GM12875 (cell line): ENCODE measurements around the gene FABP1.

ENCODE experiments used
- H3K4me3 ChIP-seq: one replicate; pipeline ENCODE4 v1.5.1; 2011; ENCODE audit warnings: low read depth, low read length, control low read depth
- TF ChIP-seq, protein P1 (sequence below): IDR thresholded peaks from 2 replicates; pipeline ENCODE4 v1.5.1; 2011; ENCODE audit warnings: low read depth, mild to moderate bottlenecking, control low read depth, inconsistent platforms, low read length, moderate library complexity, borderline replicate concordance; ENCODE audit not compliant: insufficient read depth

The FABP1 gene

DNA sequence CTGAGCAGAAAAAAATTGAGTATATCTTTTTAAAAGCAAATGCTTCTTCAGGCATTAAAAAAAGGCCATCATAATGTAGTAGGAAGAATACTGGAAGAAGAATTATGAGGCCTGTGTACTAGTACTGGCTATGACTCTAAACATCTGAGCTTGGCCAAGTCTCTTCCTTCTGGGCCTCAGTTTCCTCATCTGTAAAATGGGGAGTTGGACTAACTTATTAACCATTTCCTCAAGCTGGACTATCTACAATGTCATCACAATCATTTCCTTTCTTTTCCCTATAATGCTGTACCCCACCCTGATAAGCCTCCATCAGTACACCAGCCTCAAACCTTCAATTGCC, 29.3 kb downstream of the FABP1 start:
- no peak overlapping the region for H3K4me3 ChIP-seq
- TF ChIP-seq, protein P1, sequence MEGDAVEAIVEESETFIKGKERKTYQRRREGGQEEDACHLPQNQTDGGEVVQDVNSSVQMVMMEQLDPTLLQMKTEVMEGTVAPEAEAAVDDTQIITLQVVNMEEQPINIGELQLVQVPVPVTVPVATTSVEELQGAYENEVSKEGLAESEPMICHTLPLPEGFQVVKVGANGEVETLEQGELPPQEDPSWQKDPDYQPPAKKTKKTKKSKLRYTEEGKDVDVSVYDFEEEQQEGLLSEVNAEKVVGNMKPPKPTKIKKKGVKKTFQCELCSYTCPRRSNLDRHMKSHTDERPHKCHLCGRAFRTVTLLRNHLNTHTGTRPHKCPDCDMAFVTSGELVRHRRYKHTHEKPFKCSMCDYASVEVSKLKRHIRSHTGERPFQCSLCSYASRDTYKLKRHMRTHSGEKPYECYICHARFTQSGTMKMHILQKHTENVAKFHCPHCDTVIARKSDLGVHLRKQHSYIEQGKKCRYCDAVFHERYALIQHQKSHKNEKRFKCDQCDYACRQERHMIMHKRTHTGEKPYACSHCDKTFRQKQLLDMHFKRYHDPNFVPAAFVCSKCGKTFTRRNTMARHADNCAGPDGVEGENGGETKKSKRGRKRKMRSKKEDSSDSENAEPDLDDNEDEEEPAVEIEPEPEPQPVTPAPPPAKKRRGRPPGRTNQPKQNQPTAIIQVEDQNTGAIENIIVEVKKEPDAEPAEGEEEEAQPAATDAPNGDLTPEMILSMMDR, result no peak

DNA sequence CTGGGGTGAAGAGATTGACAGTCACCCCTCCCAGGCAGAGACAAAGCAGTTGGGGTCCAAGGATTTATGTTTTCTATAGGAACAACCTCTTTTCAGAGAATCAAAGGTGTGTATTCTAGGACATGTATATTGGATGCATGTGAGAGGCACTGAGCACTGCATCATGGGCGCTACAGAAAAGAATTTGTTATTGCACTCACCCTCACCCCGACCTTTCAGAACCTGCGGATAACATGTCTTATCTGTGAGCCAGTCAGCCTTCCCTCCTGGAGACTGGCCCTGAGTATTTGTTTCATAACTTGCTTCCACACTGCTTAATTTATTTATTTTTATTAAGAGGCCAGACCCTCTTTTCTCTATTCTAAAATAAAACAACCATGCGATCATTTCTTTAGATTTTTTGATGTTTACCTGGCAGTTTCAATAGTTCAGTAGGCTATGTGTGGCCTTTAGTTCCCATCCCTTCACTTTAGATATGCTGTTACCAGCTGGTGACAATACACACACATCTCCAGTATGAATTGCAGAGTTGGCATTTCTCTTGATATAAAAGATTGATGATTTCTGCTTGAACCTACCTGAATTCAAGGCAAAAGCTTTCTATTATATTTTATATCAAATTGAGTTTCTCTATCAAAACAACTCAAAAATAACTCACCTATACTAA, 29.8 kb downstream of the FABP1 start:
- TF ChIP-seq, protein P1, result no peak
- no peak overlapping the region for H3K4me3 ChIP-seq

GRCh38 chr2:88097192-88097591, 30.7 kb downstream of the FABP1 start:
- no peak overlapping the region for H3K4me3 ChIP-seq
- TF ChIP-seq, protein P1, result no peak

GRCh38 chr2:88096708-88097107, 31.2 kb downstream of the FABP1 start:
- TF ChIP-seq, protein P1, result no peak
- H3K4me3 ChIP-seq, result no peak overlapping the region

- no peak overlapping the region for H3K4me3 ChIP-seq
- TF ChIP-seq, protein P1, result no peak
These were observed 32.8 kb downstream of the FABP1 start for GRCh38 chr2:88095022-88095421.

DNA sequence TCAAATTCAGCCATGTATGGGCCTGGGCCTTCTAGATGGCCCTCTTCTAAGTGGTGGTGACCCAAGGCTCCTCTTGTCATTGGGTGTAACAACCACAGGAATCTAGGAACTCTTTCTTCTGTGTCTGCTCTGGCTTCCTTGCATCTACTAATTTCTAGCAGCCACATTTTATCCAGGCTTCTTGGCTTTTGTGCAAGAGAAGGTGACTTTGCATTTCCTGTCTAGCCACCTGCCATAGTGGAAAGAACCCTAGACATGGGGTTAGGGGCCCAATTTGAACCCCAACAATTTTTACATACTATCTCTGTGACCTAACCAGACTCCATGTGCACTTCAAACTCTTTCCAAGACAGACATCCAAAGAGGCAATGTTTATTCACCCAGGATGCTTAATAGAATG, 35.1 kb downstream of the FABP1 start:
- TF ChIP-seq, protein P1, result no peak
- no peak overlapping the region for H3K4me3 ChIP-seq

DNA sequence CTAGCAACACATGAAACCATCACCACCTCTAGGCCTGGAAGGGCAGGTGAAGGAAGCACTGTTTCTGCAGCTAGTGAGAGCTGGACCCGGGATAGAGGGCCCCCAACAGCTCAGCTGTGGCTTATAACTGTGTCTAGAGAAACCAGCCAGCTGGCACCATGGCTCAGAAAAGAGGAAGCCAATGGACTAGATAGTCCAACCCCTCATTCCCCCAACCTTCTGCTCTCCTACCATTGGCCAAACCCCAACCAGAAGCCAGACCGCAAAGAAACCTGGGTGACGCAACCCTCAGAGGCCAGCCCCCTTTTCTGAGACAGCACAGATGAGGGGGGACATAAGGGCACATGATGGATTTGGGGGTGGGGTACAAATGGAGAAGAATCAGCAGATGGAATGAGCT, 35.9 kb downstream of the FABP1 start:
- no peak overlapping the region for H3K4me3 ChIP-seq
- TF ChIP-seq, protein P1, result no peak
